CD4-positive, alpha-beta T cell treated with Interferon gamma for 1 hour (primary cell): ENCODE measurements around the gene FLNC.

Source experiments
- DNase-seq: peaks from one replicate; pipeline ENCODE4 v3.0.0-alpha.2; 2020

FLNC gene

GRCh38 chr7:128845475-128845874, 15.3 kb downstream of the FLNC start:
- no peak for DNase-seq

GRCh38 chr7:128845987-128846386, 15.8 kb downstream of the FLNC start:
- DNase-seq: no peak

GRCh38 chr7:128846781-128847444, 16.7 kb downstream of the FLNC start:
- DNase-seq: no peak

- DNase-seq: no peak
These were observed 17.6 kb downstream of the FLNC start for GRCh38 chr7:128847721-128848211.

- no peak for DNase-seq
These were observed 18.3 kb downstream of the FLNC start for GRCh38 chr7:128848289-128849155.

GRCh38 chr7:128849156-128849515, 18.9 kb downstream of the FLNC start:
- no peak for DNase-seq

- no peak for DNase-seq
These were observed 19.7 kb downstream of the FLNC start for GRCh38 chr7:128849804-128850490.

- no peak for DNase-seq
These were observed 22.5 kb downstream of the FLNC start for GRCh38 chr7:128852537-128853254.

- DNase-seq: no peak
These were observed 23.6 kb downstream of the FLNC start for GRCh38 chr7:128853799-128854198.

GRCh38 chr7:128854396-128854795, 24.2 kb downstream of the FLNC start:
- no peak for DNase-seq

- DNase-seq: no peak
These were observed 25.4 kb downstream of the FLNC start for GRCh38 chr7:128855559-128855958.

- DNase-seq: no peak
These were observed 26.0 kb downstream of the FLNC start for GRCh38 chr7:128856001-128856718.

GRCh38 chr7:128858380-128859231, 28.4 kb downstream of the FLNC start:
- DNase-seq: no peak

GRCh38 chr7:128859232-128860157, 29.3 kb downstream of the FLNC start:
- DNase-seq: no peak

- no peak for DNase-seq
These were observed 30.2 kb downstream of the FLNC start for GRCh38 chr7:128860158-128861073.

- no peak for DNase-seq
These were observed 31.9 kb downstream of the FLNC start for GRCh38 chr7:128861957-128862570.

- peak; percentile 98 for DNase-seq
These were observed 32.6 kb downstream of the FLNC start, which contains the start of gene ATP6V1F for GRCh38 chr7:128862571-128863432. ATP6V1F (plus strand) TSS chr7:128862856; CDS start chr7:128862905, 49 bp downstream.
